WTC11 (cell line): ENCODE data around the gene ANKRD28. TPM values are rescaled to one million over a fixed set of nuclear protein-coding genes. Genes with fewer than 3 reads are reported as not detected.

Source experiments
- ATAC-seq: fragments of 200-7000 bp; cut with Tn5 transposase; 2 replicates; pipeline ENCODE4 v1.10.0; 2021; ENCODE audit warnings: mild to moderate bottlenecking, moderate library complexity
- CTCF ChIA-PET: fragments of 300-600 bp; sonication (Branson Sonifier 250); formaldehyde crosslinking; loops from one replicate; lab custom pipeline; 2021; ENCODE audit warnings: antibody characterized with exemption; lab: Charles Lee
- POLR2A ChIA-PET: fragments of 350-600 bp; sonication (Branson Sonifier 250); formaldehyde crosslinking; loops from one replicate; lab custom pipeline; 2021; ENCODE audit warnings: antibody characterized with exemption; lab: Charles Lee
- DNase-seq: peaks from one replicate; pipeline ENCODE4 v3.0.0; 2021; ENCODE audit warnings: low spot score
- H3K27ac Mint-ChIP-seq: 2 replicates; pipeline ENCODE4 v1.8.0; 2021; ENCODE audit warnings: mixed read lengths
- H3K27me3 Mint-ChIP-seq: 2 replicates; pipeline ENCODE4 v1.8.0; 2021; ENCODE audit warnings: low read depth, mild to moderate bottlenecking, moderate library complexity, mixed read lengths
- H3K36me3 Mint-ChIP-seq: 2 replicates; pipeline ENCODE4 v1.8.0; 2021; ENCODE audit warnings: mixed read lengths
- H3K4me1 Mint-ChIP-seq: 2 replicates; pipeline ENCODE4 v1.8.0; 2022; ENCODE audit warnings: mixed read lengths
- H3K4me3 Mint-ChIP-seq: 2 replicates; pipeline ENCODE4 v1.8.0; 2021; ENCODE audit warnings: mild to moderate bottlenecking, moderate library complexity, mixed read lengths
- H3K9me3 Mint-ChIP-seq: 2 replicates; pipeline ENCODE4 v1.8.0; 2021; ENCODE audit warnings: mixed read lengths
- GTF2I ChIP-seq: fragments of 250-450 bp; sonication (Bioruptor Pico); conservative IDR thresholded peaks from 2 replicates; pipeline ENCODE4 v1.4.0; 2021; ENCODE audit warnings: mild to moderate bottlenecking
- JUN ChIP-seq: sonication (generic); formaldehyde crosslinking; IDR thresholded peaks from 2 replicates; pipeline ENCODE4 v1.8.0; 2023; ENCODE audit warnings: mild to moderate bottlenecking, missing genetic modification reagents
- MXD4 ChIP-seq: fragments of 250-450 bp; sonication (Bioruptor Pico); IDR thresholded peaks from 2 replicates; pipeline ENCODE4 v1.8.0; 2021; ENCODE audit warnings: mild to moderate bottlenecking, moderate library complexity, borderline replicate concordance
- NFE2L1 ChIP-seq: sonication (generic); formaldehyde crosslinking; IDR thresholded peaks from 2 replicates; pipeline ENCODE4 v1.8.1; 2023; ENCODE audit warnings: missing genetic modification reagents
- NFYB ChIP-seq: sonication (generic); formaldehyde crosslinking; conservative IDR thresholded peaks from 2 replicates; pipeline ENCODE4 v1.8.0; 2022; ENCODE audit warnings: low read depth, missing genetic modification reagents
- RORB ChIP-seq: fragments of 250-450 bp; sonication (Bioruptor Pico); IDR thresholded peaks from 2 replicates; pipeline ENCODE4 v1.9.0; 2021; ENCODE audit warnings: mild to moderate bottlenecking
- SMAD4 ChIP-seq: sonication (generic); formaldehyde crosslinking; IDR thresholded peaks from 2 replicates; pipeline ENCODE4 v1.8.0; 2022; ENCODE audit warnings: mild to moderate bottlenecking, missing genetic modification reagents
- ZNF121 ChIP-seq: sonication (generic); formaldehyde crosslinking; IDR thresholded peaks from 2 replicates; pipeline ENCODE4 v1.8.0; 2023; ENCODE audit warnings: missing genetic modification reagents
- ZNF317 ChIP-seq: sonication (generic); formaldehyde crosslinking; IDR thresholded peaks from 2 replicates; pipeline ENCODE4 v1.8.1; 2023; ENCODE audit warnings: low read depth, mild to moderate bottlenecking, moderate library complexity, missing genetic modification reagents, borderline replicate concordance
- ZNF416 ChIP-seq: fragments of 250-450 bp; sonication (Bioruptor Pico); IDR thresholded peaks from 2 replicates; pipeline ENCODE4 v1.9.0; 2021; ENCODE audit warnings: mild to moderate bottlenecking, inconsistent platforms
- ZNF423 ChIP-seq: fragments of 250-450 bp; sonication (Bioruptor Pico); IDR thresholded peaks from 2 replicates; pipeline ENCODE4 v2.1.2; 2022; ENCODE audit warnings: mild to moderate bottlenecking, moderate library complexity
- total RNA-seq: library from RNA; stranded (reverse); gene quantifications from 3 replicates; pipeline ENCODE4 v1.2.3, GENCODE V29; 2021
- TF ChIP-seq, protein P1 (sequence below): sonication (generic); formaldehyde crosslinking; IDR thresholded peaks from 2 replicates; pipeline ENCODE4 v1.8.1; 2022; ENCODE audit warnings: low read depth, mild to moderate bottlenecking, moderate library complexity, missing genetic modification reagents, borderline replicate concordance
- TF ChIP-seq, protein P2 (sequence below): sonication (generic); formaldehyde crosslinking; IDR thresholded peaks from 2 replicates; pipeline ENCODE4 v1.8.0; 2022; ENCODE audit warnings: mild to moderate bottlenecking, missing genetic modification reagents
- TF ChIP-seq, protein P3 (sequence below): fragments of 200-600 bp; IDR thresholded peaks from 2 replicates; pipeline ENCODE4 v1.8.0; 2022; ENCODE audit warnings: antibody characterized with exemption
- TF ChIP-seq, protein P4 (sequence below): sonication (generic); formaldehyde crosslinking; IDR thresholded peaks from 2 replicates; pipeline ENCODE4 v1.8.0; 2023; ENCODE audit warnings: missing genetic modification reagents, mild to moderate bottlenecking, borderline replicate concordance
- TF ChIP-seq, protein P5 (sequence below): sonication (generic); formaldehyde crosslinking; IDR thresholded peaks from 2 replicates; pipeline ENCODE4 v1.8.1; 2023; ENCODE audit warnings: mild to moderate bottlenecking, moderate library complexity, missing genetic modification reagents
- TF ChIP-seq, protein P6 (sequence below): sonication (generic); formaldehyde crosslinking; IDR thresholded peaks from 2 replicates; pipeline ENCODE4 v1.8.1; 2023; ENCODE audit warnings: mild to moderate bottlenecking, missing genetic modification reagents
- TF ChIP-seq, protein P7 (sequence below): sonication (generic); formaldehyde crosslinking; IDR thresholded peaks from 2 replicates; pipeline ENCODE4 v1.8.0; 2022; ENCODE audit warnings: missing genetic modification reagents
- TF ChIP-seq, protein P8 (sequence below): sonication (generic); formaldehyde crosslinking; IDR thresholded peaks from 2 replicates; pipeline ENCODE4 v1.8.1; 2022; ENCODE audit warnings: mild to moderate bottlenecking, moderate library complexity, missing genetic modification reagents
- TF ChIP-seq, protein P9 (sequence below): sonication (generic); formaldehyde crosslinking; IDR thresholded peaks from 2 replicates; pipeline ENCODE4 v1.8.1; 2022; ENCODE audit warnings: mild to moderate bottlenecking, missing genetic modification reagents, moderate library complexity, borderline replicate concordance

ANKRD28 gene
- total RNA-seq, 1 experiment from 2014 or later: 51.6 TPM

DNA sequence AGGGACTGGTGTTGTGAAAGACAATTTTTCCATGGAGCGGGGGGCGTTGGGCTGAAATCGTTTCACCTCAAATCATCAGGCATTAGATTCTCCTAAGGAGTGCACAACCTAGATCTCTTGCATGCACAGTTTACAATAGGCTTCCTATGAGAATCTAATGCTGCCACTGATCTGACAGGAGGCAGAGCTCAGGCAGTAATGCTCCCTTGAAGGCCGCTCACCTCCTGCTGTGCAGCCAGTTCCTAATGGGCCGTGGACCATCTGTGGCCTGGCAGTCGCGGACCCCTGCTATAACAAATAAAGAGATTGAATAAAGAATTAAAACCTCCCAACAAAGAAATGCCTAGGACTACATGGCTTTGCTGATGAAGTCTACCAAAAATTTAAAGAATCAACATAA is 25.3 kb upstream of the ANKRD28 start (continued):
- TF ChIP-seq, protein P1, sequence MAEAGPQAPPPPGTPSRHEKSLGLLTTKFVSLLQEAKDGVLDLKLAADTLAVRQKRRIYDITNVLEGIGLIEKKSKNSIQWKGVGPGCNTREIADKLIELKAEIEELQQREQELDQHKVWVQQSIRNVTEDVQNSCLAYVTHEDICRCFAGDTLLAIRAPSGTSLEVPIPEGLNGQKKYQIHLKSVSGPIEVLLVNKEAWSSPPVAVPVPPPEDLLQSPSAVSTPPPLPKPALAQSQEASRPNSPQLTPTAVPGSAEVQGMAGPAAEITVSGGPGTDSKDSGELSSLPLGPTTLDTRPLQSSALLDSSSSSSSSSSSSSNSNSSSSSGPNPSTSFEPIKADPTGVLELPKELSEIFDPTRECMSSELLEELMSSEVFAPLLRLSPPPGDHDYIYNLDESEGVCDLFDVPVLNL (CRISPR knock-in tag): no peak
- TF ChIP-seq ZNF423 (CRISPR knock-in tag): no peak
- TF ChIP-seq, protein P2, sequence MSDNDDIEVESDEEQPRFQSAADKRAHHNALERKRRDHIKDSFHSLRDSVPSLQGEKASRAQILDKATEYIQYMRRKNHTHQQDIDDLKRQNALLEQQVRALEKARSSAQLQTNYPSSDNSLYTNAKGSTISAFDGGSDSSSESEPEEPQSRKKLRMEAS (CRISPR knock-in tag): no peak
- TF ChIP-seq, protein P3, sequence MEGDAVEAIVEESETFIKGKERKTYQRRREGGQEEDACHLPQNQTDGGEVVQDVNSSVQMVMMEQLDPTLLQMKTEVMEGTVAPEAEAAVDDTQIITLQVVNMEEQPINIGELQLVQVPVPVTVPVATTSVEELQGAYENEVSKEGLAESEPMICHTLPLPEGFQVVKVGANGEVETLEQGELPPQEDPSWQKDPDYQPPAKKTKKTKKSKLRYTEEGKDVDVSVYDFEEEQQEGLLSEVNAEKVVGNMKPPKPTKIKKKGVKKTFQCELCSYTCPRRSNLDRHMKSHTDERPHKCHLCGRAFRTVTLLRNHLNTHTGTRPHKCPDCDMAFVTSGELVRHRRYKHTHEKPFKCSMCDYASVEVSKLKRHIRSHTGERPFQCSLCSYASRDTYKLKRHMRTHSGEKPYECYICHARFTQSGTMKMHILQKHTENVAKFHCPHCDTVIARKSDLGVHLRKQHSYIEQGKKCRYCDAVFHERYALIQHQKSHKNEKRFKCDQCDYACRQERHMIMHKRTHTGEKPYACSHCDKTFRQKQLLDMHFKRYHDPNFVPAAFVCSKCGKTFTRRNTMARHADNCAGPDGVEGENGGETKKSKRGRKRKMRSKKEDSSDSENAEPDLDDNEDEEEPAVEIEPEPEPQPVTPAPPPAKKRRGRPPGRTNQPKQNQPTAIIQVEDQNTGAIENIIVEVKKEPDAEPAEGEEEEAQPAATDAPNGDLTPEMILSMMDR: no peak
- no peak for TF ChIP-seq ZNF317 (CRISPR knock-in tag)
- no peak for TF ChIP-seq NFE2L1
- no peak for TF ChIP-seq GTF2I
- TF ChIP-seq, protein P4, sequence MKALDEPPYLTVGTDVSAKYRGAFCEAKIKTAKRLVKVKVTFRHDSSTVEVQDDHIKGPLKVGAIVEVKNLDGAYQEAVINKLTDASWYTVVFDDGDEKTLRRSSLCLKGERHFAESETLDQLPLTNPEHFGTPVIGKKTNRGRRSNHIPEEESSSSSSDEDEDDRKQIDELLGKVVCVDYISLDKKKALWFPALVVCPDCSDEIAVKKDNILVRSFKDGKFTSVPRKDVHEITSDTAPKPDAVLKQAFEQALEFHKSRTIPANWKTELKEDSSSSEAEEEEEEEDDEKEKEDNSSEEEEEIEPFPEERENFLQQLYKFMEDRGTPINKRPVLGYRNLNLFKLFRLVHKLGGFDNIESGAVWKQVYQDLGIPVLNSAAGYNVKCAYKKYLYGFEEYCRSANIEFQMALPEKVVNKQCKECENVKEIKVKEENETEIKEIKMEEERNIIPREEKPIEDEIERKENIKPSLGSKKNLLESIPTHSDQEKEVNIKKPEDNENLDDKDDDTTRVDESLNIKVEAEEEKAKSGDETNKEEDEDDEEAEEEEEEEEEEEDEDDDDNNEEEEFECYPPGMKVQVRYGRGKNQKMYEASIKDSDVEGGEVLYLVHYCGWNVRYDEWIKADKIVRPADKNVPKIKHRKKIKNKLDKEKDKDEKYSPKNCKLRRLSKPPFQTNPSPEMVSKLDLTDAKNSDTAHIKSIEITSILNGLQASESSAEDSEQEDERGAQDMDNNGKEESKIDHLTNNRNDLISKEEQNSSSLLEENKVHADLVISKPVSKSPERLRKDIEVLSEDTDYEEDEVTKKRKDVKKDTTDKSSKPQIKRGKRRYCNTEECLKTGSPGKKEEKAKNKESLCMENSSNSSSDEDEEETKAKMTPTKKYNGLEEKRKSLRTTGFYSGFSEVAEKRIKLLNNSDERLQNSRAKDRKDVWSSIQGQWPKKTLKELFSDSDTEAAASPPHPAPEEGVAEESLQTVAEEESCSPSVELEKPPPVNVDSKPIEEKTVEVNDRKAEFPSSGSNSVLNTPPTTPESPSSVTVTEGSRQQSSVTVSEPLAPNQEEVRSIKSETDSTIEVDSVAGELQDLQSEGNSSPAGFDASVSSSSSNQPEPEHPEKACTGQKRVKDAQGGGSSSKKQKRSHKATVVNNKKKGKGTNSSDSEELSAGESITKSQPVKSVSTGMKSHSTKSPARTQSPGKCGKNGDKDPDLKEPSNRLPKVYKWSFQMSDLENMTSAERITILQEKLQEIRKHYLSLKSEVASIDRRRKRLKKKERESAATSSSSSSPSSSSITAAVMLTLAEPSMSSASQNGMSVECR (CRISPR knock-in tag): no peak
- TF ChIP-seq ZNF121 (CRISPR knock-in tag): no peak

DNA sequence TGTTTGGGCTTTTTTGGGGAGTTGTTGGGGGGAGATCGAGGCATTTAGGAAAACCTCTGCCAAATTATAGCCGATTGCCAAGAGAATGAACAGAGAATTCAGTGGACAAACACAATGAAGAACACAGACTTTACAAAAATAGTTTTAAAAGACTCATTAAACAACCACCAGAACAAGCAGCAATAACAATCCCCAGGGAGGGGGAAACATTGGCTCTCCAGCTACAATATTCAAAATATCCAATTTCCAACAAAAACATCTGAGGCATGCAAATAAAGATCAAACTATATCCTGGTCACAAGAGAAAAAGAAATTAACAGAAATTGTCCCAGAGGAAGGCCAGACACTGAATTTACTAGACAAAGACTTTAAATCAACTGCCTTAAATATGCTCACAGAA is 24.5 kb upstream of the ANKRD28 start:
- Mint-ChIP-seq H3K27me3 (no peaks in the 10 kb centered on the region), H3K4me3 (no peak overlapping the region), H3K27ac (no peak overlapping the region), H3K36me3 (no peaks in the 10 kb centered on the region), H3K4me1 (peaks cover 28% of the 10 kb centered on the region), H3K9me3 (no peaks in the 10 kb centered on the region)
- CTCF ChIA-PET: interaction anchor here (1.0 to 1.3 kb wide), 2 partner anchors 25 to 60 kb away, joined by 4 read pairs; partner anchors contain the start of gene ANKRD28
- ATAC-seq (no peak), DNase-seq (no peak)
- TF ChIP-seq, protein P5, sequence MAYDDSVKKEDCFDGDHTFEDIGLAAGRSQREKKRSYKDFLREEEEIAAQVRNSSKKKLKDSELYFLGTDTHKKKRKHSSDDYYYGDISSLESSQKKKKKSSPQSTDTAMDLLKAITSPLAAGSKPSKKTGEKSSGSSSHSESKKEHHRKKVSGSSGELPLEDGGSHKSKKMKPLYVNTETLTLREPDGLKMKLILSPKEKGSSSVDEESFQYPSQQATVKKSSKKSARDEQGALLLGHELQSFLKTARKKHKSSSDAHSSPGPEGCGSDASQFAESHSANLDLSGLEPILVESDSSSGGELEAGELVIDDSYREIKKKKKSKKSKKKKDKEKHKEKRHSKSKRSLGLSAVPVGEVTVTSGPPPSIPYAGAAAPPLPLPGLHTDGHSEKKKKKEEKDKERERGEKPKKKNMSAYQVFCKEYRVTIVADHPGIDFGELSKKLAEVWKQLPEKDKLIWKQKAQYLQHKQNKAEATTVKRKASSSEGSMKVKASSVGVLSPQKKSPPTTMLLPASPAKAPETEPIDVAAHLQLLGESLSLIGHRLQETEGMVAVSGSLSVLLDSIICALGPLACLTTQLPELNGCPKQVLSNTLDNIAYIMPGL (CRISPR knock-in tag): no peak
- TF ChIP-seq NFYB (CRISPR knock-in tag) (no peak), SMAD4 (CRISPR knock-in tag) (no peak), ZNF416 (CRISPR knock-in tag) (no peak), RORB (no peak), MXD4 (no peak), JUN (no peak)
- TF ChIP-seq, protein P6, sequence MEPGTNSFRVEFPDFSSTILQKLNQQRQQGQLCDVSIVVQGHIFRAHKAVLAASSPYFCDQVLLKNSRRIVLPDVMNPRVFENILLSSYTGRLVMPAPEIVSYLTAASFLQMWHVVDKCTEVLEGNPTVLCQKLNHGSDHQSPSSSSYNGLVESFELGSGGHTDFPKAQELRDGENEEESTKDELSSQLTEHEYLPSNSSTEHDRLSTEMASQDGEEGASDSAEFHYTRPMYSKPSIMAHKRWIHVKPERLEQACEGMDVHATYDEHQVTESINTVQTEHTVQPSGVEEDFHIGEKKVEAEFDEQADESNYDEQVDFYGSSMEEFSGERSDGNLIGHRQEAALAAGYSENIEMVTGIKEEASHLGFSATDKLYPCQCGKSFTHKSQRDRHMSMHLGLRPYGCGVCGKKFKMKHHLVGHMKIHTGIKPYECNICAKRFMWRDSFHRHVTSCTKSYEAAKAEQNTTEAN (CRISPR knock-in tag): no peak
- TF ChIP-seq, protein P7, sequence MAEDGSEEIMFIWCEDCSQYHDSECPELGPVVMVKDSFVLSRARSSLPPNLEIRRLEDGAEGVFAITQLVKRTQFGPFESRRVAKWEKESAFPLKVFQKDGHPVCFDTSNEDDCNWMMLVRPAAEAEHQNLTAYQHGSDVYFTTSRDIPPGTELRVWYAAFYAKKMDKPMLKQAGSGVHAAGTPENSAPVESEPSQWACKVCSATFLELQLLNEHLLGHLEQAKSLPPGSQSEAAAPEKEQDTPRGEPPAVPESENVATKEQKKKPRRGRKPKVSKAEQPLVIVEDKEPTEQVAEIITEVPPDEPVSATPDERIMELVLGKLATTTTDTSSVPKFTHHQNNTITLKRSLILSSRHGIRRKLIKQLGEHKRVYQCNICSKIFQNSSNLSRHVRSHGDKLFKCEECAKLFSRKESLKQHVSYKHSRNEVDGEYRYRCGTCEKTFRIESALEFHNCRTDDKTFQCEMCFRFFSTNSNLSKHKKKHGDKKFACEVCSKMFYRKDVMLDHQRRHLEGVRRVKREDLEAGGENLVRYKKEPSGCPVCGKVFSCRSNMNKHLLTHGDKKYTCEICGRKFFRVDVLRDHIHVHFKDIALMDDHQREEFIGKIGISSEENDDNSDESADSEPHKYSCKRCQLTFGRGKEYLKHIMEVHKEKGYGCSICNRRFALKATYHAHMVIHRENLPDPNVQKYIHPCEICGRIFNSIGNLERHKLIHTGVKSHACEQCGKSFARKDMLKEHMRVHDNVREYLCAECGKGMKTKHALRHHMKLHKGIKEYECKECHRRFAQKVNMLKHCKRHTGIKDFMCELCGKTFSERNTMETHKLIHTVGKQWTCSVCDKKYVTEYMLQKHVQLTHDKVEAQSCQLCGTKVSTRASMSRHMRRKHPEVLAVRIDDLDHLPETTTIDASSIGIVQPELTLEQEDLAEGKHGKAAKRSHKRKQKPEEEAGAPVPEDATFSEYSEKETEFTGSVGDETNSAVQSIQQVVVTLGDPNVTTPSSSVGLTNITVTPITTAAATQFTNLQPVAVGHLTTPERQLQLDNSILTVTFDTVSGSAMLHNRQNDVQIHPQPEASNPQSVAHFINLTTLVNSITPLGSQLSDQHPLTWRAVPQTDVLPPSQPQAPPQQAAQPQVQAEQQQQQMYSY (CRISPR knock-in tag): no peak
- TF ChIP-seq, protein P8, sequence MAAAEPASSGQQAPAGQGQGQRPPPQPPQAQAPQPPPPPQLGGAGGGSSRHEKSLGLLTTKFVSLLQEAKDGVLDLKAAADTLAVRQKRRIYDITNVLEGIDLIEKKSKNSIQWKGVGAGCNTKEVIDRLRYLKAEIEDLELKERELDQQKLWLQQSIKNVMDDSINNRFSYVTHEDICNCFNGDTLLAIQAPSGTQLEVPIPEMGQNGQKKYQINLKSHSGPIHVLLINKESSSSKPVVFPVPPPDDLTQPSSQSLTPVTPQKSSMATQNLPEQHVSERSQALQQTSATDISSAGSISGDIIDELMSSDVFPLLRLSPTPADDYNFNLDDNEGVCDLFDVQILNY (CRISPR knock-in tag): no peak
- TF ChIP-seq, protein P9, sequence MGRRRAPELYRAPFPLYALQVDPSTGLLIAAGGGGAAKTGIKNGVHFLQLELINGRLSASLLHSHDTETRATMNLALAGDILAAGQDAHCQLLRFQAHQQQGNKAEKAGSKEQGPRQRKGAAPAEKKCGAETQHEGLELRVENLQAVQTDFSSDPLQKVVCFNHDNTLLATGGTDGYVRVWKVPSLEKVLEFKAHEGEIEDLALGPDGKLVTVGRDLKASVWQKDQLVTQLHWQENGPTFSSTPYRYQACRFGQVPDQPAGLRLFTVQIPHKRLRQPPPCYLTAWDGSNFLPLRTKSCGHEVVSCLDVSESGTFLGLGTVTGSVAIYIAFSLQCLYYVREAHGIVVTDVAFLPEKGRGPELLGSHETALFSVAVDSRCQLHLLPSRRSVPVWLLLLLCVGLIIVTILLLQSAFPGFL (CRISPR knock-in tag): no peak
- POLR2A ChIA-PET: no interaction called here
